WERI-Rb-1 (cell line): Measurements from ENCODE around the gene RND3.

Experiments used
- DNase-seq: peaks from one replicate; pipeline ENCODE4 v3.0.0-alpha.2; 2020
- H3K27ac ChIP-seq: fragments of 250-450 bp; sonication (Bioruptor Pico); 2 replicates; pipeline ENCODE4 v1.5.1; 2020; ENCODE audit warnings: mild to moderate bottlenecking, moderate library complexity
- H3K27me3 ChIP-seq: fragments of 250-450 bp; sonication (Bioruptor Pico); 2 replicates; pipeline ENCODE4 v1.5.1; 2021; ENCODE audit warnings: mild to moderate bottlenecking, low read depth, moderate library complexity; ENCODE audit not compliant: insufficient read depth, severe bottlenecking
- H3K36me3 ChIP-seq: fragments of 250-450 bp; sonication (Bioruptor Pico); 2 replicates; pipeline ENCODE4 v1.5.1; 2020; ENCODE audit warnings: mild to moderate bottlenecking, moderate library complexity
- H3K4me3 ChIP-seq: 2 replicates; pipeline ENCODE4 v1.5.1; 2011; ENCODE audit warnings: low read depth, mild to moderate bottlenecking, control low read depth, low read length
- H3K9me3 ChIP-seq: fragments of 250-450 bp; sonication (Bioruptor Pico); 2 replicates; pipeline ENCODE4 v1.5.1; 2021; ENCODE audit warnings: mild to moderate bottlenecking, moderate library complexity; ENCODE audit not compliant: severe bottlenecking
- TF ChIP-seq, protein P1 (sequence below): IDR thresholded peaks from 2 replicates; pipeline ENCODE4 v1.5.1; 2011; ENCODE audit warnings: low read depth, mild to moderate bottlenecking, control low read depth, inconsistent platforms, low read length

Gene RND3

DNA sequence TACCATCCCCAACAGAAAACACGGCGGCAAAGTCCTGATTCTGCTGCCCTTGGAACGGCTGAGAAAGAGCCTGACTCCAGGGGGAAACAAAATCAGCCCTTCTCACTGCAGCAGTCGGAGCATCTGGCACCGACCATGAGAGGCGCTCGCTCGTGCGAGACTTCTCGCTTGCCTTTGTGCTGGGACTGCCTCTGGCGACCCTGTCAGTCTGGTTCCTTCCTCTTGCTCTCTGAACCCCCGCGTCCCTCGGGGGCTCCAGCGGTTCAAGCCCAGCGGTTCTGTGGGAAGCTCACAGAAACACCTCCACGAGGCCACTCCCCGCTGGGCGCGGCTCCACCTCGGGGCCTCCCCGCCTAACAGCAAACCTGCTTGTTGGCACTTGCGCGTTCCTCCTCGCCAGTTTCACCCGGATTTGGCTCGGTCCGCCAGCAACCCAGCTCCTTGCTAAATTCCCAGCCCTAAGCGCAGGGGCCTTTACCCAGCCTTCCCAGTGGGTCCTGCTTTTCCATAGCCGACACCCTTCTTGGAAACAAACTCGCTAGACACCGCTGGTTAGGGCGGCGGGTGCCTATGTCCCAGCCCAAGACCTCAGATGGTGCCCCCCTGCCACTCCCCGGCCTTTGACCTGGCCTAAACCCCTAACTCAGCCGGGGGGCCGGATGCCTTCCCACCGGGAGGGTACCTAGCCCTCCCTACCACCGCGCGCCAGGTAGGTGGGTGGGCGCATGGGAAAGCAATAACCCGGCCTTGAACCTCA, 2.2 kb downstream of the RND3 start:
- Histone ChIP-seq H3K36me3 (no peaks in the 10 kb centered on the region), H3K27me3 (peaks cover 19% of the 10 kb centered on the region), H3K9me3 (no peaks in the 10 kb centered on the region), H3K27ac (no peak overlapping the region), H3K4me3 (peak overlapping the region; percentile 66)
- TF ChIP-seq, protein P1, sequence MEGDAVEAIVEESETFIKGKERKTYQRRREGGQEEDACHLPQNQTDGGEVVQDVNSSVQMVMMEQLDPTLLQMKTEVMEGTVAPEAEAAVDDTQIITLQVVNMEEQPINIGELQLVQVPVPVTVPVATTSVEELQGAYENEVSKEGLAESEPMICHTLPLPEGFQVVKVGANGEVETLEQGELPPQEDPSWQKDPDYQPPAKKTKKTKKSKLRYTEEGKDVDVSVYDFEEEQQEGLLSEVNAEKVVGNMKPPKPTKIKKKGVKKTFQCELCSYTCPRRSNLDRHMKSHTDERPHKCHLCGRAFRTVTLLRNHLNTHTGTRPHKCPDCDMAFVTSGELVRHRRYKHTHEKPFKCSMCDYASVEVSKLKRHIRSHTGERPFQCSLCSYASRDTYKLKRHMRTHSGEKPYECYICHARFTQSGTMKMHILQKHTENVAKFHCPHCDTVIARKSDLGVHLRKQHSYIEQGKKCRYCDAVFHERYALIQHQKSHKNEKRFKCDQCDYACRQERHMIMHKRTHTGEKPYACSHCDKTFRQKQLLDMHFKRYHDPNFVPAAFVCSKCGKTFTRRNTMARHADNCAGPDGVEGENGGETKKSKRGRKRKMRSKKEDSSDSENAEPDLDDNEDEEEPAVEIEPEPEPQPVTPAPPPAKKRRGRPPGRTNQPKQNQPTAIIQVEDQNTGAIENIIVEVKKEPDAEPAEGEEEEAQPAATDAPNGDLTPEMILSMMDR: peak; percentile 63
- peak; percentile 58 for DNase-seq

DNA sequence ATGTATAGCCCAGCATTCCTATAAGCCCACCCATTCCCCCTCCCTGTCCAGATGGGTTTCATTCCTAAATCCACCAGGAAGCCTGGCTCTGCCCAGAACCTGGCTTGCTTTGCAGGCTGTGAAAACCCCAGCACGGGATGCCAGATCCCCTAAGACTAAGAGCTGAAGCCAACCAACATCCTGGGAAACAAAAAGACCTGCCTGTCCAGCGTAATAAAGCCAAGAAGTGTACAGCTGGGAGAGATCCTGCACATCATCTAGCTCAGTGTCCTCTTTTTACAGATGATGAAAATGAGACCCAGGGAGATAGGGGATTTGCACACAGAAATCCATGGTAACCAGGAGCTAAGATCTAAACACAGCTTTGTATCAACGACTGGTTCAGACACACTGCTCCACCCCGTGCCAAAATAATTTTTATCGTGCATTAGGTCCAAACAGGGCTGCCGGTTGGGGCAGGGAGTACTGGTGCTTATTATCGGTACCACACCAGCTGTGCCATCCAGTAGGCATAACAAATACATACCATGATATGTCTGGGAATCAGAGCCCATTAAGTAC, 2.9 kb downstream of the RND3 start:
- no peak for DNase-seq

DNA sequence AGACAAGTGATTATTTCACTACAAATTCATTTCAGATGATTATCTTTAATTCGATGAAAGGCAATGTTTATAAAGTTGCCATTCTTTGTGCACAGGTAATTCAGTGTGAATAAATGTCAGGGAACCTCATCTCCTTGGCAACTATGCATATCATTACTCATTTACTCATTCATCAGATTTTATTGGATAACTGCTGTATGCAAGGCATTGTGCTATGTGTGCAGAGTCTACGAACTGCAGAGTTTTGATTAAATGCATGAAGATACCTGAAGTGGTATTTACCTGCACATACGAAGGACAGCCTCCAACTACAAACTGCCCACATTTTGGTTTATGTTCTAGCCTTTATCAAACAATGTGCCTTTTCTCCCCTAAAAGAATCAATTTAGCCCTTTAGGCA, 3.5 kb downstream of the RND3 start:
- TF ChIP-seq, protein P1: no peak
- Histone ChIP-seq H3K36me3 (no peaks in the 10 kb centered on the region), H3K27me3 (peaks cover 19% of the 10 kb centered on the region), H3K4me3 (no peak overlapping the region), H3K27ac (no peak overlapping the region), H3K9me3 (no peaks in the 10 kb centered on the region)
- DNase-seq: no peak

More for the DNA sequence above, 2.9 kb downstream of the RND3 start:
- Histone ChIP-seq H3K9me3 (no peaks in the 10 kb centered on the region), H3K27ac (no peak overlapping the region), H3K4me3 (peak overlapping the region; percentile 66), H3K36me3 (no peaks in the 10 kb centered on the region), H3K27me3 (peaks cover 19% of the 10 kb centered on the region)
- TF ChIP-seq, protein P1: no peak

DNA sequence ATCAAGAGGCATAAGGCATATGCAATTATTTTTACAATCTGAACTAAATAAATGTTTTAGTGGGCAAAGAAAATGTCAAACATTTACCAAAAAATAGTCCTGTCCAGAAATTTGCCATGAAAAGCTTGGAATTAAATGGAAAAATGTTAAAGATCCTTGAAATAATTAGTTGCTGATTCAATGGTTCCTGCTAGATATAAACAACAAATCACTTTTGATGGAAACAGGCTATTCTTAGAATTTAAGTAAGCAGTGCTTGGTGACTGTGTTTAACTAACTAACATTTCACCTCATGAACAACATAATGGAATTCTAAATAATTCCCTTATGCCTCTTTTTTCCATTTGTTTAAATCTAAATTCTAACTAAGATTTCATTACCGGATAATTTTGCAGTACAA, 3.9 kb downstream of the RND3 start:
- Histone ChIP-seq H3K36me3 (no peaks in the 10 kb centered on the region), H3K27me3 (peaks cover 19% of the 10 kb centered on the region), H3K27ac (no peak overlapping the region), H3K4me3 (no peak overlapping the region), H3K9me3 (no peaks in the 10 kb centered on the region)
- no peak for DNase-seq
- TF ChIP-seq, protein P1: no peak

DNA sequence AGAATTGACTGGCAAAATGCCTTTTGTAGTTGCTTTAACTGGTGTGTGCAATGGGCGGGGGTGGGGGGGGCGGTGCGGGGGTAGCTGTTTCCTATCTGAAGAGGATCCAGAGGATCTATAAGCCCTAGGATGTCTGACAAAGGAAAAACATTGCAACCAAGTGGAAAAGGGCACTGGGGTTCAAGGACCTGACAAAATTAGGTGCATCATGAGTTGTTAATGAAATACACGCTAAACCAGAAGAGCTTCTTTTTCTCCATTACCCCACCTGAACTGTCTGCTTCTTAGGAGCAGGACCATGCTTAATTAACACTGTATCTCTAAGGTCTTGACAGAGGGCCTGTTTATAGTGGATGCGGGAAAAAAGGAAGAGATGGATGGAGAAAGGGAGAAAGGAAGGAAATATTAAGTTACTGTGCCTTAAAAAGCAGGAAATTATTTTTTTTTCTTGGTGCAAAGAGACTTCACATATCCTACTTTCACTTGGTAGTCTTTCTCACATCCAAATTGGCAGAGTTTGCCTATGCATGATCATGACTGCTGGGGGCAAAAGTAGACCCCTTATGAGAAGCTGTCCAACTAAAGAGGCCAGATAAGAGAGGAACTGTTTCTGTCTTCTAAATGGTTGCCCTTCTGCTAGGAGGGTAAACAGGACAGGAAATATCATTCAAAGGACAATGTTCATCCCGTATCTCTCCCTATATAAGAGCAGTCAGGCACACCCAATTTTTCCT, 4.6 kb downstream of the RND3 start:
- Histone ChIP-seq H3K36me3 (no peaks in the 10 kb centered on the region), H3K27ac (no peak overlapping the region), H3K9me3 (no peaks in the 10 kb centered on the region), H3K27me3 (peaks cover 19% of the 10 kb centered on the region), H3K4me3 (no peak overlapping the region)
- TF ChIP-seq, protein P1: no peak
- DNase-seq: no peak
